RPMI7951 (cell line): ENCODE data around the gene PRSS3. TPM values are rescaled to one million over a fixed set of nuclear protein-coding genes. Genes with fewer than 3 reads are reported as not detected.
A peak's percentile ranks its signal among the peaks of the same experiment; 100 is the strongest.
"Not testable (repeated sequence)": the region's sequence is repeated elsewhere in the genome, so short reads cannot be mapped to it uniquely, and the experiment has no call there.

Experiments
- DNase-seq: peaks from one replicate; pipeline ENCODE4 v3.0.0-alpha.2; 2012; ENCODE audit warnings: low read depth
- total RNA-seq: library from RNA; depleted of rRNA; stranded (reverse); fragments of >200 nt; shearing (Covaris generic); gene quantifications from 2 replicates; pipeline ENCODE4 v1.2.3, GENCODE V29; 2014

Gene PRSS3
- total RNA-seq, 1 experiment from 2014 or later, result 2.6 TPM

DNA sequence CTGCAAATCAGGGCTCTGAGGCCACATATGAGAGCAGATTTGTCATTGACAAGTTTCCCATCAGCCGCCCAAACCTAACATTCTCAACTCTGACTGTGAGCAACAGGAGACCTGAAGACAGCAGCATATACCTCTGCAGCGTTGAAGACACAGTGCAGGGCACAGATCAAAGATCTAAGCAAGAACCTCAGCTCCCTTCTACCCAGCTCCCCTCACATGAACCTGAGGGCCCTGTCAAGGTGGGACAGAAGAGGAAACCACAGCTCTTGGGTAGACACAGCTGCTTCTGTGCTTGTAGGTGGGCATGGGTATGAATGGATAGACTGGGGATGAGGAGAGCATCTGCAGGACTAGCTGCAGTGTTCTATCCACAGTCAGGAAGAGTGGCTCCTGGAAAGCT, 8.7 kb upstream of the PRSS3 start:
- DNase-seq, result no peak

DNA sequence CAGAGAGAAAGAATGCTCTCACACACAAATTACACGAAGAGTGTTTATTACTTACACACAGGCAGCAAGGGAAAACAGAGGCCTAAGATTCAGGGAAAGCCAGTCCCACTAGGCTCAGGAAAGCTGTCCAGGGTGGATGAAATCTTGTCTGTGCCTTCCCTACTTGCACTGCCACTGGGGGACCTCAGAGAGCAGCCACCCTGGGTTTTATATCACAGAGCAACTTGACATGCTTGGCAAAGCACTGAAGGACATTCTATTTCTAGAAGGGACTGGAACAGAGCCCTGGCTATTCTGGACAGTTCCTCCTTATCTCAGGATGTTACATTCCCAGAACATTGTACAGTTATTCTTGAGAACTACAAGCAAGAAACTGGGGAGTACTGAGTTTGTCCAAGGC, 7.5 kb upstream of the PRSS3 start:
- no peak for DNase-seq

DNA sequence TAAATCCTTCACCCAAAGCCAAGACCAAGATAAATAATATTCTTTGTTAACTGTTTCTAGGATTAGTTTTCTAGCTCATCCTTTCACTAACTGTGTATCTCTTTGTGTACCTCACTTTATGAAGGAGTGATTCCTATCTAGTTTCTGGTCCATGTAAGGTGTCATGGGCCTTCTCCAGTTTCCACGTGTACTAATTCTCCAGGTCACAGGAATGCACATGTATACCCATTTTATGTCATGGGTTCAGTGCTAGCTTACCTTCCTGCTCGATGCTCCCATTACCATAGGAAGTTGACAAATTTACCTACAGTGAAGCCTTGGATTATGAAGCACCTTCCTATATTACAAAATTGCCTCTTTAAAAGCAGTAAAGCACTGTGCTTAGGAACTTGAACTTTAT, 5.9 kb upstream of the PRSS3 start:
- not testable (repeated sequence) for DNase-seq

DNA sequence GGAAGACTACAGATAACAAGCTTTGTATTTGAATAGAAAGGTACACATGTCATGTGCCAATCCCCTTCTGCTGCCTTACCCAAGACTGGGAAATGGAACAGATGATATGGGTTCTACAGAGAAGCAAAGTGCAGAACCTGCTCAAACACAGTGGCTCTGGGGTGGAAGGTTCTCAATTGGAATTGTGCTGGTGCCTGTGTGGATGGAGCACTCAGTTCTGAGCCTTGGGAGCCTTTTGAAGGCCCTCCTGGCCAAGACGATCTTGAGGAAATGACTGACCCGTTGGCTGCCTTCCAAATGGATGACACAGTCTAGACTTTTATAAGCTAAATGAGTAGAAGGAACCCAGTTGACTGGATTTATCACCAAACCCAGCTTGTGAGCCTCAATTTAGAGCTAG, 4.2 kb upstream of the PRSS3 start:
- peak; percentile 77 for DNase-seq

DNA sequence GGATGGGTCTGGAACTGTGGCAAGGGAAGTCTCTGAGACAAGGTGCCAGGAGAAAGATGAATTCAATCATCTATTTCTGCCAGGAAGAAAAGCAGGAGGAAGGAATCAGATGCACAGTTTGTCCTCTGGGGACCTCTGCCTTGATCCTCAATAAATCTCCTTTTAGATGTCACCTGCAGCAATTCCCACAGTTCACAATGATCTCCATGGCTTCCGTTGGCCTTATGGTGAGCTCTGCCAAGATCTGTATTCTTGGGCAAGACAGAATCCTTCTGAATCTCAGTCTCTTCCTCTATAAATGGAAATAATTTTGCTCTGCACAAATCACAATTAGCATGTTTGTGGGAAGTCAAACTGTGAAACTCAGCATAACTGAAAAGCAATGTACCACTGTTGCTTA, 1.9 kb upstream of the PRSS3 start:
- not testable (repeated sequence) for DNase-seq

DNA sequence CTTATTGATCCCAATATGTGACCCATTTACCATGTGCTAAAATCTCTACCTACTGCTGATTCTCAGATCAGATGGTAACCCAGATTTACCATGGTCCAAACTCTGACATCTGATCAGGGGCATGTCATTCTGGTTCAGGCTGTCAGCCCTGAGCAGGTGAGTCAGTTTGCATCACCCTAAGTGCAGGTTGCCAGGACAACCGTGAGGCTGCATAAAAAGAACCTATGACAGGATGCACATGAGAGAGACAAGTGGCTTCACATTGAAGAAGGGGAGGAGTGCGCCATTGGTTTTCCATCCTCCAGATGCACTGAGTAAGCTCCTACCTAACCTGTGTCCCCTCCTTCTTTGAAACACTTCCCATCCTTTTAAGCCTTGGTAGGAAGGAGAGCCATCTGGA, 801 bp upstream of the PRSS3 start:
- no peak for DNase-seq

DNA sequence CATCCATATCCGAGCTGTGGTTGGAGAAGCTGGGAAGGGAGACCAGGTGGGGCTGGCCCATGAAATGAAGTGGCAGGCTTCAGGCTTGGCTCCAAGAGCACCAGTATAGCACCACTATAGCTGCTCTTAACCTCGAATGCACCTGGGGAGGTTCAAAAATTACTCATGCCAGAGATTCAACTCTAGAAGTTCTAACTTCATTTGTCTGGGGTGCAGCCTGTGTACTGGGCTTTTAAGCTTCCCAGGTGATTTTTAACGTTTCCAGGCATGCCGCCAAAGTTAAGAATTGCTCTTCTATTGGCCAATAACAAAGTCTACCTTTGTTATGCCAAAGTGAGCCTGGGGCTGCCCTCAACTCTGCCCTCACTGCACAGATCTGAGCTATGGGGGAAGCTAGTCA, 458 bp downstream of the PRSS3 start:
- no peak for DNase-seq

DNA sequence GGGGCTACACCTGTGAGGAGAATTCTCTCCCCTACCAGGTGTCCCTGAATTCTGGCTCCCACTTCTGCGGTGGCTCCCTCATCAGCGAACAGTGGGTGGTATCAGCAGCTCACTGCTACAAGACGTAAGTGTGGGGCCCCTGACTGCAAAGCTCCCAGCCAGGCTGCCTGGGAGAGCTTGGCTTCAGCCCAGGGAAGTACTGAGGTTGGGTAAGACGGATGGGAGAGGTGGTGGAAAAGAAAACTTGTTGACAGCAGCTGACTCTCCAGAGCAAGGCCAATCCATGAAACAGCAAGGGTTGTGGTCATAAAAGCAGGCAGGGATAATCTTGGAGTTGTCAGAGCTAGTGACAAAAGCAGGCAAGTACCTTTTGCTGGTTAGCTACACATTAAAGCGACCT, 1.3 kb downstream of the PRSS3 start:
- DNase-seq, result not testable (repeated sequence)

DNA sequence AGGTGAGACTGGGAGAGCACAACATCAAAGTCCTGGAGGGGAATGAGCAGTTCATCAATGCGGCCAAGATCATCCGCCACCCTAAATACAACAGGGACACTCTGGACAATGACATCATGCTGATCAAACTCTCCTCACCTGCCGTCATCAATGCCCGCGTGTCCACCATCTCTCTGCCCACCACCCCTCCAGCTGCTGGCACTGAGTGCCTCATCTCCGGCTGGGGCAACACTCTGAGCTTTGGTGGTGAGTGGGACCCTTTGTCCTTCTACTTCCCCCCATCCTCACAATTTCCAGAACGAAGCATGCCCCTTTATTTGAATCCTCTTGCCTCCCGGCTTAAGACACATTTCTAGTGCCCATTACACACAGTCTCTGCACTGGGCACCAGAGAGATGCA, 2.5 kb downstream of the PRSS3 start:
- no peak for DNase-seq

DNA sequence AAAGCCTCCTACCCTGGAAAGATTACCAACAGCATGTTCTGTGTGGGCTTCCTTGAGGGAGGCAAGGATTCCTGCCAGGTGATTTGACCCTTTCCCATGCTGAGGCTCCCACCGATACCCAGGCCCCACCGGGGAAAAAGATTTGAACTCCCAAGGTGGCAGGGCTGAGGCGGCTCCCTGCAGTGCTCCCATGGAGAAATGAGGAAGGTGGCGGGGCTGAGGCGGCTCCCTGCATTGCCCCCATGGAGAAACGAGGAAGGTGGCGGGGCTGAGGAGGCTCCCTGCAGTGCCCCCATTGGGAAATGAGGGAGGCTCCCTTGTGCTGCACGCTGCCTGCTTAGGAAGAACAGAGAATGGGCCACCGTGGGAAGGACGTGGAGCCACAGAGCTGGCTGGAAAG, 3.2 kb downstream of the PRSS3 start:
- DNase-seq, result no peak

DNA sequence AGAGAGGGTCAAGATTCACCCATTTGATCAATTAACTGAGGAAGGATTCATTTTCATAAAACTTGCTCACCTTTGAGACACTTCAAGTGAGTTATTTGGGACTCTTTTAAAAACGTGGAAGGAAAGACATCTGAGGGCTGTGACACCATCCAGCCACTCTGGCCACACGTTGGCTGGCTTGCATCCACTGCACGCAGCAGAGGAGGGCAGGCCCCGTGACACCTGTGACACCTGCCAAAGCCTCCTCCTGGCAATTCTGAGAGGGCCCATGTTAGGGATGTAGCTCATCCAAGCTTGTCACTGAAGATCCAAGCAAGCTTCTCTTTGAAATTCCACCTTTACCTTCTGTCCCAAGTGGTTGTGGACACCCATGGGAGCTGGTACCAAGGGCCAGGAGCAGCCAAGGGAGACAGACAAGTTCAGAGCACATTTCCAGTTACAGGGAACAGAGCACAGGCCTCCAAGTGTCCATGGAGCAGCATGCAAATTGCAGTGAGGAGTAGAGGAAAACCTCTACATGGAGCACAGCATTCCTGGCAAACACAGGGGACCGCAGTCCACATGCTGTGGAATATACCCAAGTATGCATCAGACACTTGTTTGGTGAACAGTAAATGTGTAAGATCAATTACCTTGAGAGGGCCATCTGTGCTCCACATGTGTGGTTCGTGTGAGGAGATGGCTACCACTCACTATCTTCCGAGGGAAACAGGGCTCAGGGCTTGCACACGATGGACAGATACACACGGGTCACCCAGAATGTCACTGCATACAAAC, 4.8 kb downstream of the PRSS3 start:
- peak; percentile 40 for DNase-seq

DNA sequence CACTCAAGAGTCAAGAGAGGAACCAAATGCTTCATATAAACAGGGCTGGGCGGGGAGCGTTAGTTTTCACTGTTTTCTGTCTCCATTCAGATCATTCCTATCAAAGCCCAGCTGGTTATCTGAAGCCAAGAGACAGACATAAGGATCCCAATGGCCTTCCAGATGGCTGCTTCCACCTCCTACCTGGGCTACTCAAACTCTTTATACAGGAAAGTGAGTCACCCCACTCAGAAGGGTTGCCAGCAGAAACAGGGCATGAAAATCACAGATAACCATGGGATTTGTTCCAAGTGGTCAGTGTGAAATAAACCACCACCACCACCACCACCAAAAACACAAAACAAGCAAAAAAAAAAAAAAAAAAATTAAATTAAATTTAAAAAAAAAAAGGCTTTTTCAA, 5.5 kb downstream of the PRSS3 start:
- peak; percentile 35 for DNase-seq

DNA sequence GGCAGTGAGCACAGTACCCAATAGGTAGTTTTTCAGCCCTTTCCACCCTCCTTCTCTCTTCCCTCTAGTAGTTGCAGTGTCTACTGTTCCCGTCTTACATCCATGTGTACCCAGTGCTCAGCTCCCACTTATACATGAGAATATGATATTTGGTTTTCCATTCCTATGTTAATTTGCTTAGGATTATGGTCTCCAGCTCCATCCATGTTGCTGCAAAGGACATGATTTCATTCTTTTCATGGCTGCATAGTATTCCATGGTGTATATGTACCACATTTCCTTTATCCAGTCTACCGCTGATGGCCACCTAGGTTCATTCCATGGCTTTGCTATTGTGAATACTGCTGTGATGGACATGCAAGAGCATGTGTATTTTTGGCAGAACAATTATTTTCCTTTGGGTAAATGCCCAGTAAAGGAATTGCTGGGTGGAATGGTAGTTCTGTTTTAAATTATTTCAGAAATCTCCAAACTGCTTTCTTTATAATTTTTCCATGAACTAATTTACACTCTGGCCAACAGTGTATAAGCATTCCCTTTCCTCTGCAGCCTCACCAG, 6.7 kb downstream of the PRSS3 start:
- not testable (repeated sequence) for DNase-seq

DNA sequence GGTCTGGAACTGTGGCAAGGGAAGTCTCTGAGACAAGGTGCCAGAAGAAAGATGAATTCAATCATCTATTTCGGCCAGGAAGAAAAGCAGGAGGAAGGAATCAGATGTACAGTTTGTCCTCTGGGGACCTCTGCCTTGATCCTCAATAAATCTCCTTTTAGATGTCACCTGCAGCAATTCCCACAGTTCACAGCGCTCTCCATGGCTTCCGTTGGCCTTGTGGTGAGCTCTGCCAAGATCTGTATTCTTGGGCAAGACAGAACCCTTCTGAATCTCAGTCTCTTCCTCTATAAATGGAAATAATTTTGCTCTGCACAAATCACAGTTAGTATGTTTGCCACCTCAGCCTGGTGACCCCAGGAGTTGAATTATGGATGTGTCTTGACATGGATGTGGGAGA, 8.8 kb downstream of the PRSS3 start:
- DNase-seq, result not testable (repeated sequence)

DNA sequence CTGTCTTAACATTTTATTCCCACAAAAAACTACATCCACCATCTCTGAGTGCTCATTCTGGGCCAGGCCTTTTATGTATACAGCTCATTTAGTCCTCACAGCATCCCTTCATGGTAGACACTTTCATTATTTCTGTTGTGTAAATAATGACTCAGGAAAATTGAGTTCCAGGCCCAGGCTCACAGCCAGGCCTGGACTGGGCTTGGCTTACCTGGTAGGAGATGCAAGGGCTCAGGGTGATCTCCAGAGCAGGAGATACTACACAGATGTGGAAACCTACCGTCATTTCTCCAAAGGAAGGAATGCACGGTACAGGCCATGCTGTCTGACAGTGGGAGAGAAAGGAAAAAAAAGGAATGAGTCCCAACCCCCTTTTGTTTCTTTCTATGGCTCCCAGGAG, 11.8 kb downstream of the PRSS3 start:
- DNase-seq, result not testable (repeated sequence)

DNA sequence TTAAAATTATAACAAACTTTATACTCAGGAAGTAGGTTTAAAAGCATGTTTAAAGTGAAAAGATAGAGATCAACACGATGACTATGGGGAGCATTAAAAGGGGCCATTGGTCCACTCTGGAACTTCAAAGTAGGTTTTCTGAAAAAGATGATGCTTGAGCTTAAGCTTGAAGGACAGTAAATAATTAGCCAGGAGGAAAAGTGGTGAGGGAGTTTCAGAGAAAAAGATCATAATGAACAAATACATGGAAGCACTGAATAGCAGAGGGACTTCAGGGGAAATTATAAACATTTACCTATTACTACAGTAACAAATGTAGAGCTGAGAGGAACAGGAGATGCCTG, 13.6 kb downstream of the PRSS3 start:
- DNase-seq, result not testable (repeated sequence)

DNA sequence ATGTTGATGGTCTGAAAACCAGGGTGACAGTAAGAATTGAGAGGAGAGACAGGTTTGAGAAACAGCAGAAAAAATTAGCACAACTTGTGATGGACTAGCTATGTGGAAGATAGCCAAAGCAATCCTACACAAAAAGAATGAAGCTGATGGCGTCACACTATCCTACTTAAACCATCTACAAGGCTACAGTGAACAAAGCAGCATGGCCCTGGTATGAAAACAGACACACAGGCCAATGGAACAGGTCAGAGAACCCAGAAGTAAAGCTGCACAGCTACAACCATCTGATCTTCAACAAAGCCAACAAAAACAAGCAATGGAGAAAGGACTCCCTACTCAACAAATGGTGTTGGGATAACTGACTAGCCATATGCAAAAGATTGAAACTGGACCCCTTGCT, 14.1 kb downstream of the PRSS3 start:
- no peak for DNase-seq

DNA sequence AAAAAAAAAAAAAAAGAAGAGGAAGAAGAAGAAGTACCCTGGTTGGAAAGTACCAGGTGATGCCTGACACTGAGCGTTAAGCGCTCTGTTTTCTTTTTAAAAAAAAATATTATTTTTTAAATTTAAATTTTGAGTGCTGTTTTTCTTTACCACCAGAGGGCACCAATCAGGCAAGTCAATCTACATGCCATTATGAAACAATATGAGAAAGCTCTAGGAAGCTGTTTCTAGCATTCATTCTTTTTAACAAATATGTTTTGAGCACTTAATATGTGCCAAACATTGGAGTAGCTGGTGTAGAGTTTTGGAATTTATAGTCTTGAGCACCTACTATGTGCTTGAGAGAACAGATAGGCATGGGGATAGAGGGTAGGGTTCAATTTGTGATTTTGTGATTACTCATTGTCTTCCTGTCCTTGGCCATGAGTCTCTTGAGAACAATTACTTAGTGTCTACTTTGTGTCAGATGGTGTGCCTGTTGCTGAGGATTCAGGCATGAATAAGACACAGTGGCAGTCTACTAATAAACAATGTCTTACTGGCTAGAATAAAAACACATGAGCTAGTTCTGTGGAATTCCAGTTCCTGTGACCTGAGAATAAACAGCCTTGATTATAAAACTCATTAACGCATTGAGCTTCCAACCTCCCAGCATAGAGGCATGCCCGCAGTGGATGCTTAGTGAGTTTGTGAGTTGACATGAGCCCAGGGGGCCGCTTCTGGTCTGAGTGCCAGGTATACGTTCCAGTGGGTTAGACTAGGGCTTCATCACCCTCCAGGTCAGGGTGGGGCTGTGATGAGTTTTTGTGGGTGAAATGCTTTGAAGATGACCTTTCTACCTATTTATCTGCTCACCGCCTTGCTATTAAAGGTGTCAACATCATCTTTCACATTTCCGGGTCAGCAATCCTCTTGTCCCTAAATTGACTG, 18.6 kb downstream of the PRSS3 start:
- peak; percentile 64 for DNase-seq

DNA sequence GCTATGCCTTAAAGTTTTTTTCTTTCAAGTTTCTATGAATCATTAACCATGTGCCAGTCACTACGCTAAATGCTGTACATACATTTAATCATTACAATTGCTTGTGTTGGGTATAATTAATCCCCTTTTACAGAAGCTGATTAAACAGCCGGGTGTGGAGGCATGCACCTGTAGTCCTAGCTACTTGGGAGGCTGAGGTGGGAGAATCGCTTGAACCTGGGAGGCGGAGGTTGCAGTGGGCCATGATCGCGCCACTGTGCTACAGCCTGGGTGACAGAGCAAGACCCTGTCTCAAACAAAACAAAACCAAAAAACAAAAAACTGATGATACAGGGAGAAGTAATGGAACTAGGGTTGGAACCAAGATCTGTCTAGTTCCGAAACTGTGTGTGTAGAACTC, 20.4 kb downstream of the PRSS3 start:
- DNase-seq, result no peak

DNA sequence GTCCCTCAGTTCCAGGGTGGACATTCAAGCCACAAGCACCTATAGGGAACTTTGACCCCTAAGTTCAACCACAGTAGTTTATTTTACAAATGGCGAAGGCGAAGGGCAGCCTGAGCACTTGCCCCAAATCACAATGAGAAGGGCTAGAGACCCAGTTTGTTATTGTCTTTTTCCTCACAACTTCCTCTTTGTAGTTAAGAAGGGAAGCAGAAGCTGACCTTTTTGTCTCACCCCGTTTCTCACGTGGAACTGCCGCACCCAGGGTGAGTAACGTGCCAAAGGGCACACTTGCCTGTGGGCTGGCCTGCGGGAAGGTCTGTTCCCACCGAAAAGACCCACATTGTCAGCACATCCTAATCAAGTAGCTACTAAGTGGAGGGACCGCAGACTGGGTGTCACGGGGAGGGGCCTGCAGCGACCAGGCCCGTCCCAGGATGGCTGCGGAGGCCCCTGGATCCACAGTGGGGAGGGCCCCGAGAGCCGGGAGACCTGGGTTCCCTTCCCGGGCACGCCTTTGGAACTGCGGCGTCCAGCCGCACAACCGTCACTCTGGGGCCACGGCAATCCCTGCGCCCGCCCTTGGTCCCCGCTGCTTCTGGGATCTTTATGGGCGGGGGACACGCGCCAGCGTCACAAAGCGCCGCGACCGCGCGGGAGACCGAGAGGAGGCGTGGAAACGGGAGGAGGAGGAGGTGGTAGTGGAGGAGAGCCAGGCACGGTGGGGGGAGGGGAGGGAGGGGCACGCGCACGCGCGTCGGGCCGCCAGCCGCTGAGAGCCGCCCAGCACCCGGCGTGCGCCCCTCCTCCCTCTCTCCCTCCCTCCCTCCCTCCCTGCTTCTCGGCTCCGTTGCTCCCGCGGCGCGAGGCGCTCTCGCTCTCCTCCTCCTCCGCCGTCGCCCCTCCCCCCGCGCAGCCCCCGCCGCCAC, 21.2 kb downstream of the PRSS3 start, which contains the start of gene UBE2R2:
Gene UBE2R2, plus strand, starts transcription at position 834 of the 926 bp plus-strand sequence. CDS start 598 bp downstream, outside the sequence.
- peak; percentile 90 for DNase-seq
